Cardiac fibroblast (primary cell): ENCODE data around the gene NR4A2.

ENCODE experiments used
- DNase-seq, 2 donors: peaks; one replicate each; pipeline versions ENCODE4 v3.0.0 to v3.0.0-alpha.2; 2010; ENCODE audit warnings: low read depth in 2 of 2
- H3K4me3 ChIP-seq, 2 donors: replicated peaks in 1 of 2; 1 replicate in 1 of 2; 2 replicates in 1 of 2; pipeline ENCODE4 v1.5.1; 2011; ENCODE audit warnings: low read depth in 2 of 2, low read length in 2 of 2, mild to moderate bottlenecking in 2 of 2, moderate library complexity in 1 of 2
- TF ChIP-seq, protein P1 (sequence below): IDR thresholded peaks from one replicate; pipeline ENCODE4 v1.5.1; 2011; ENCODE audit warnings: low read depth, mild to moderate bottlenecking, low read length, inconsistent platforms

NR4A2 gene

DNA sequence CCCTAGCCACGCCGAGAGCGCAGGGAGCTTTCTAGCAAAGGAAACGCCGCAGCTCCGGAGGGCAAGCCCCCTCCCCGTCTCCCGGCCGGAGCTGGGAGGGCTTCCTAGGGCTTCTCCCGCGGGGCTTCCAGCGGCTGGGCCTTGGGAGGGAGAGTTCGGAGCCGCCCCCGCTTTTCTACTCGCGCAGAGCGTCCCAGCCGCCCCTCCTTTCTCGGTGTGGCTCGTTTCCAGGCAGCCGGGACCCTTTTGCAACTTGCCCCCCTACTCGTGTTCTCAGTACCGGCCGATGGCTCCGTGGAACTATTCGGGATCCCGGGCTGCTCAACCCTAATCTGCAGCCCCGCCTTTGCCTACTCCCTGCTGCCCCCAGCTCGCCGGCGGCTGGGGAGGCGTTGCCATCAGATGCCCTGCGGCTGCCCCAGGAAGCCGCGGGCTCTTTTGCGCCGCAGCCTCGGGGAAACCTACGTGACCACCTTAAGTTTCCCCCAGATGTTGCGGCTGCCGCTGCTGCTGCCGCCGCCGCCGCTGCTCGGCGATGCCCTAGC lies 1.5 kb upstream of the NR4A2 start:
- peak overlapping the region; percentile 67 to 84 for H3K4me3 ChIP-seq
- peak in 1 of 2 donors; percentile 59 for DNase-seq
- TF ChIP-seq, protein P1, sequence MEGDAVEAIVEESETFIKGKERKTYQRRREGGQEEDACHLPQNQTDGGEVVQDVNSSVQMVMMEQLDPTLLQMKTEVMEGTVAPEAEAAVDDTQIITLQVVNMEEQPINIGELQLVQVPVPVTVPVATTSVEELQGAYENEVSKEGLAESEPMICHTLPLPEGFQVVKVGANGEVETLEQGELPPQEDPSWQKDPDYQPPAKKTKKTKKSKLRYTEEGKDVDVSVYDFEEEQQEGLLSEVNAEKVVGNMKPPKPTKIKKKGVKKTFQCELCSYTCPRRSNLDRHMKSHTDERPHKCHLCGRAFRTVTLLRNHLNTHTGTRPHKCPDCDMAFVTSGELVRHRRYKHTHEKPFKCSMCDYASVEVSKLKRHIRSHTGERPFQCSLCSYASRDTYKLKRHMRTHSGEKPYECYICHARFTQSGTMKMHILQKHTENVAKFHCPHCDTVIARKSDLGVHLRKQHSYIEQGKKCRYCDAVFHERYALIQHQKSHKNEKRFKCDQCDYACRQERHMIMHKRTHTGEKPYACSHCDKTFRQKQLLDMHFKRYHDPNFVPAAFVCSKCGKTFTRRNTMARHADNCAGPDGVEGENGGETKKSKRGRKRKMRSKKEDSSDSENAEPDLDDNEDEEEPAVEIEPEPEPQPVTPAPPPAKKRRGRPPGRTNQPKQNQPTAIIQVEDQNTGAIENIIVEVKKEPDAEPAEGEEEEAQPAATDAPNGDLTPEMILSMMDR = peak; percentile 22

DNA sequence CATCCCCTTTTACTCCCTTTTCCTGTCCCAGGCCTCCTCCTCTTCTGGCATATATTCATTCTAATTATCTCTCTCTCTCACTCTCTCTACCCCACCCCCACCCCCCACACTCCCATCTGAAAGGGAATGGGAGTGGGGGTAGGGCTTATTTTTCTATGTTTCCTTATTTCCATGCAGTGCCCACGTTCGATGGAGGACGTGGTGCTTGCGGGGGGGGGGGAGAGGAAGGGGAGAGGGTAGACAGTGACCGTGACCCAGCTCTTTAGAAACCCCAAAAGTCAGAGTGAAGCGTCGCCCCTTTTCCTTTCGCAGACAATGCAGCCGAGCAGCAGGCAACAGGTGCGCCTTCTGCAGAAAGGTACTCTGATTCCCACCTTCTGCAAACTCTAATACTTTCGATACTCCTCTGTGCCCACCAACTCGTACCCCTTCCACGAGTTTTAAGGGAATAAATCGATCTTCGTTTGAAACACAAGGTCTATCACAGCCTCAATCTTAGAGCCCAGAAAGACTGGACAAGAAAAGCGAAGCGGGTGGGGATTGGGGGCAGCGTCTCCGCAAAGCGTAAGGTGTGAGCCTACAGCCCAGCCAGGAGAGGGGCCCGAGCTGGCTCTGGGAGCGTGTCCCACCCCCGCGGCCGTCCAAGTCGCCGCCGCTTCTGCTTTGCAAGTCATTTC lies 891 bp upstream of the NR4A2 start:
- peak overlapping the region; percentile 67 to 84 for H3K4me3 ChIP-seq
- TF ChIP-seq, protein P1 = no peak
- DNase-seq = no peak

DNA sequence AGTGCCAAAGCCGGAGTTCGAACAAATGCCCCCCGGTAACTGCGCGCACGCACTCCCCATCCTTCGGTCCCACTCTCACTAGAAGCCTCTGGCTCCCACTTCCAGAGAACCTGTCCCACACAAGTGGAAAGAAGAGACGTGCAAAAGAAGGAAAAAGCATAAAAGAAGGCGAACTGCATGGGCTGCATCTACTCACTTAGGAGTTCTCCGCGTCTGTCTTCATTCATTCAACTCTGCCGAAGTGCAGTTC lies 312 bp downstream of the NR4A2 start:
- no peak for DNase-seq
- TF ChIP-seq, protein P1 = no peak
- H3K4me3 ChIP-seq = peak overlapping the region; percentile 67 to 84

DNA sequence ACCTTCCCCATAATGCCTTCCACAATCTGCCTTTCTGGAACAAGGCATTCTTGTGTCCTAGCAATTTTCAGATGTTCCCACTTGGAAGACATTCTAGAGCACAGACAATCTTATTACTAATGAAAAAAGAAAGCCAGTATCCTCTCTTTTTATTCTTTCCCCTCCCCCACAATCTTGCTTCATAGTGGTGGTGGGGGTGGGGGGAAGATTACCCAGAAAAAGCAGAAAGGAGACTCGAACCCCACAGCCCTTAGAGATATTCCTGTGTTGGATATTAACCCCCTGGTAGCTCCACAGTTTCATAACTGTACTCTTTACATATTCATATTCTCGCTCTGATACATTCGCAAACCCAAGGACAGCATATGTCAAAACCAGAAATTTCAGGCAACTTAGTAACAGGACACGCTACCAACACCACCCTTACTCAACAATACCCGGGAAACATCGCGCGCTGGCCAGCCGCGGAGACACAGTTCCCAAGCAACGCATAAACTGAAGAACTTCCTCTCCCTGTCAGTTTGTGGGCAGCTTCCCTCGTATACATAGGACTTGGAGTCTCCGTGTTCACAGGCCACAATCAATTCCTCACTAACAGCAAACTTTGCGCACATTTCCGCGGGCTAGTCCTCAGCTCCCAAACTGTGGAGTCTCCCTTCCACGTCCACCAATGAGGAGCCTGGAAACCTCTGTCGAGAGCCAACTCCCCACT lies 793 bp downstream of the NR4A2 start:
- H3K4me3 ChIP-seq = peak overlapping the region; percentile 67 to 84
- DNase-seq = peak; percentile 86 to 90
- TF ChIP-seq, protein P1 = no peak

DNA sequence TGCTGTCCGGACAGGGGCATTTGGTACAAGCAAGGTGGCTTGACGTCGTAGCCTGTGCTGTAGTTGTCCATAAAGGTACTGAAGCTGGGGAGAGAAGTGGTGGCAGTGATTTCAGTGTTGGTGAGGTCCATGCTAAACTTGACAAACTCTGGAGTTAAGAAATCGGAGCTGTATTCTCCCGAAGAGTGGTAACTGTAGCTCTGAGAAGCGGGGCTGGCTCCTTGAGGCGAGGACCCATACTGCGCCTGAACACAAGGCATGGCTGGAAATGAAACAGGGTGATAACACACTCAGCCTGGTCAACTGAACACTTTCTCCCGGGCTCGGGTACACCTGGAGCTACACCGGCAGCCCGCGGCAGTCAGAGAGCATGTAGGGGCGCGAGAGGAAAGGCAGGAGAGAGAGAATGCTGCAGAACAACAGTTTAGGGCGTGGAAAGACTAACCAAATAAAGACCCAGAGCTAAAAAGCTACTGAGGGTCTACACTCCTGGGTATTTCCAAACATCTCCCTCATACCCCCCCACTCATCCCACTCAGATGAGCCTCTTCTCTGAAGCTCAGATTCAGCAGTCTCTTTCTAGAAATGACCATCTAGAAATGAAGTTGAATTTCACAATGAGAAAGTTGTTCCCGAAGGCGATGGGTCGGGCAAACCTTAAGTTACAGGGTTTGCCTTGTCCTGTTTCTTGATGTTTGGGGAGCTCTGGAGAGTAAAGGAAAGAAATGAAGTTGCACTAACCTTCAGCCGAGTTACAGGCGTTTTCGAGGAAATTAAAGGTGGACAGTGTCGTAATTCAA lies 2.4 kb downstream of the NR4A2 start:
- H3K4me3 ChIP-seq = no peak overlapping the region
- TF ChIP-seq, protein P1 = no peak
- no peak for DNase-seq

DNA sequence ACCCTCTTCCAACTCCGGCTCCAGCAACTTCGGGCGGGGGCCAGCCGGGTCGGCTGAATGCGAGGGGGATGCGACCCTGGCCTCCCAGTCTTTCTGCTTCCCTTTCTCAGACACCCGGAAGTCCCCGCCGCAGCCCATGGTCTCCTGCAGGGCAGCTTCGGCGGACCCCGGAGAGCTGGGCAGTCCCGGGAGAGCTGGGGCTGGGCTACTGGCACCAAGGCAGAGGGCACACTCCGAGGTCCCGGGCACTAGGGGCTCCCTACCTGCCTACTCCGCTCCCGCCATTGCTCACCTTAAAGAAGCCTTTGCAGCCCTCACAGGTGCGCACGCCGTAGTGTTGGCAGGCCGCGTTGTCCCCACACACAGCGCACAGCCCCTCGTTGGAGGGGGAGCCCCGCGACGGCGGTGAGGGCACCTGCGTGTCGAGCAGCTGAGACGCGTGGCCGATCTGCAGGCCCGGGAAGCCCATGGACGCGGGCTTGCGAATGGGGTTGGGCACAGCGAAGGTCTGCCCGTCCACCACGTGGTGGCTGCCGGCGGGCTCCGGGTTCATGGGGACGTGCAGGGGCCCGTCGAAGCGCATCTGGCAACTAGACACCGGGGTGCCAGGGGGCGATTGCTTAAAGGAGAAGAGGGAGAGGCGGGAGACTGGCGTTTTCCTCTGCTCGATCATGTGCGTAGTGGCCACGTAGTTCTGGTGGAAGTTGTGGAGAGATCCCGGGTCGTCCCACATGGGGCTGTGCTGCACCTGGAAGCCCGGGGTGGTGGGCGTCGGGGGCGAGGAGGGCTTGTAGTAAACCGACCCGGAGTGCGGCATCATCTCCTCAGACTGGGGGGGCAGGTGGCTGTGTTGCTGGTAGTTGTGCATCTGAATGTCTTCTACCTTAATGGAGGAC lies 3.2 kb downstream of the NR4A2 start:
- H3K4me3 ChIP-seq = no peak overlapping the region
- TF ChIP-seq, protein P1 = no peak
- no peak for DNase-seq
